GM19463 (cell line): ENCODE measurements around the gene LCOR.
"Not testable (repeated sequence)": the region's sequence is repeated elsewhere in the genome, so short reads cannot be mapped to it uniquely, and the experiment has no call there.

Experiments
- ATAC-seq: cut with Tn5 transposase; IDR thresholded peaks from one replicate; pipeline ENCODE4 v1.9.1; 2021; ENCODE audit warnings: mild to moderate bottlenecking, moderate library complexity; ENCODE audit not compliant: unreplicated experiment

The LCOR gene

DNA sequence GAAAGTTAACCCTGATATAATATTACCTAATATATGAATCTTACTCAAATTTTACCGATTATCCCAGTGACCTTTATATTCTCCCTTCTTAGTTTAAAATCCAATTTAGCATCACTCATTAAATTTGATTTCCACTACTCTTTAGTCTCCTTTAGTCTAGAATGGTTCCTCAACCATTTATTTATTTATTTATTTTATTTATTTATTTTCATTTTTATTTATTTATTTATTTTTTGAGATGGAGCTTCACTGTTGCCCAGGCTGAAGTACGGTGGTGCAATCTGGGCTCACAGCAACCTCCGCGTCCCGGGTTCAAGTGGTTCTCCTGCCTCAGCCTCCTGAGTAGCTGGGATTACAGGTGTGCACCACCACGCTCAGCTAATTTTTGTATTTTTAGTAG is 92.8 kb downstream of the LCOR start:
- ATAC-seq: no peak

DNA sequence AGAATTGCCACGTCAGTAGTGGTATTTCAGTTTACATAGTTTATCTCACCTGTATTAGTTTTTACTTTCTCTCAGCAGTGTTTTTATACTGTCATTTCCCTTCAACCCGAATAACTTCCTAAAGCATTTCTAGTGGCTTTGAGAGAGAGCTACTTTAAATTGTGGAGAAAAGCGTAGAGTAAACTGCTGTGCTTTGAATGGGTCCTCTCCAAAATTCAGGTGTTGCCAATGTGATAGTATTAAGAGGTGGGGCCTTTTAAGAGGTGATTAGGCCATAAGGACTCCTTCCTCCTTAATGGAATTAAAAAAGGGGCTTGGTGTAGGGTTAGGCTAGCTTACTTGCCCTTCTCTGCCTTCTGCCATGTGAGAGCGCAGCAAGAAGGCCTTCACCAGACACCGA is 98.4 kb downstream of the LCOR start:
- ATAC-seq: no peak

DNA sequence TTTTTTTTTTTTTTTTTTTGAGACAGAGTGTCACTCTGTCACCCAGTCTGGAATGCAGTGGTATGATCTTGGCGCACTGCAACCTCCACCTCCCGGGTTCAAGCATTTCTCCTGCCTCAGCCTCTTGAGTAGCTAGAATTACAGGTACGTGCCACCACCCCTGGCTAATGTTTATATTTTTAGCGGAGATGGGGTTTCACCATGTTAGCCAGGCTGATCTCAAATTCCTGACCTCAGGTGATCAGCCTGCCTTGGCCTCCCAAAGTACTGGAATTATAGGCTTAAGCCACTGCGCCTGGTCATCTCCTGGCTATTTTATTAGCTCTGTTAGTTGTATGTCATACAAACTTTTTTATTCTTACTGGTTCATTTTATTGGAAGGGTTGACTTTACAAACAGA is 103.0 kb downstream of the LCOR start:
- ATAC-seq: no peak

GRCh38 chr10:96935810-96936209 is 103.7 kb downstream of the LCOR start:
- ATAC-seq: no peak

DNA sequence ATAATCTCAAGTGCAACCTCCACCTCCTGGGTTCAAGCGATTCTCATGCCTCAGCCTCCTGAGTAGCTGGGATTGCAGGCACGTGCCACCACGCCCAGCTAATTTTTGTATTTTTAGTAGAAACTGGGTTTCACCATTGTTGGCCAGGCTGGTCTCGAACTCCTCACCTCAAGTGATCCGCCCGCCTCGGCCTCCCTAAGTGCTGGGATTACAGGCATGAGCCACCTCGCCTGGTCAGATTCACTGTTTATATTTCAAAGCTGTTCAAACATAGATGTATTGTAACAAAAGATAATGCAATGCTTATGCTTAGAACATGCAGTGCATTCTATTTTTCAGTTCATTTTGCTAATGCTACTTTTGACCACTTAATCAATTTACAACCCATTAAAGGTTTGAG is 111.1 kb downstream of the LCOR start:
- ATAC-seq: not testable (repeated sequence)

GRCh38 chr10:96947036-96947435 is 114.9 kb downstream of the LCOR start:
- ATAC-seq: no peak

- ATAC-seq: no peak
Measured at GRCh38 chr10:96949039-96949683, 117.1 kb downstream of the LCOR start.

DNA sequence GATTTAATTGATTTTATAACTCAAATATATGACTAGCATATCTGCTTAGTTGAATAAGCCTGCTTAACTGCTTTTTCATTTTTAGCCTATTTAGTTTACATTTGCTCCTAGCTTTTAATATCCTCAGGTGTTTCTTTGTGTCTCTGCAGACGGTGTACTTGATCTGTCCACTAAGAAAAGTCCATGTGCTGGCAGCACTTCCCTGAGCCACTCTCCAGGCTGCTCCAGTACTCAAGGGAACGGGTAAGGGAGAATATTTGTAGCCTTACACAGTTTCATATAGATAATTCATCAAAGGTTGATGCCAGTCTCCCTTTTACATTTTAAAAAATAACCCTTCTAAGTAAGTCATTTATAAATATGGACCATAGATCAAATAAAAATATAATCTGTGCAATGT is 119.9 kb downstream of the LCOR start:
- no peak for ATAC-seq

DNA sequence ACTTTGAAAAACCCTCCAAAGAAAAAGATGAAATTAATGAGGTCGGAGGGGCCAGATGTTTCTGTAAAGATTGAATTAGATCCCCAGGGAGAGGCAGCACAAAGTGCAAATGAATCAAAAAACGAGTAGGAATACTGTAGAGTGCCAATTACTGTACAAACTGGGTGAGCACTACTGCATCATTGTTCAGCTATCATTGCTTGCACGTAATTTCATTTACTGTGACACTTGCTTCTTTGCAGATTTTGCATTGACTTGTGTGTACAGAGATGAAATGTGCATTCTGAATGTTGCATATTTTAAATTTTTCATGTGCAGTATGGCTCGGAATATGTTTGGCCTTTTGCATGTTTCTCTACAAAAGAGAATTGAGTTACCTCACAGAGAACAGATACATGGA is 123.7 kb downstream of the LCOR start:
- no peak for ATAC-seq

- ATAC-seq: no peak
Measured at GRCh38 chr10:96958071-96958470, 126.0 kb downstream of the LCOR start.

- no peak for ATAC-seq
Measured at GRCh38 chr10:96959733-96960132, 127.6 kb downstream of the LCOR start.

DNA sequence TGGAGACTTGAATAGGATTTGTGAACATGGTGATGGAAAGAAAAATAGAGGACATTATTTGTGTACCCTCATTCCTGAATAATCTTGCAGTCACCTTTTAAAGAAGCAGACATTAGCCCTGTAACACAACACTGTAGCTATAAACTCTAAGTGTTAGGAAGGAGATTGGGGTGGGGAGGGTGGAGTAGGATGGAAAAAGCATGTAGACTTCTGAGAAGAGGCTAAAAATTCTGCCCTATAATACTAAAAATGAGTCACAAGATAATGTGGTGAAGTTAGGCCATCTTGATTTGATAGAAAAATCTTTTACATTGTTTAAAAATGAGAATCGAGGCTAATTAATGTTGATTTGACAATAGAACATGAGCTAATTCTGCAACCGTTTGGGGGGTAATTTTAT is 128.8 kb downstream of the LCOR start:
- no peak for ATAC-seq

DNA sequence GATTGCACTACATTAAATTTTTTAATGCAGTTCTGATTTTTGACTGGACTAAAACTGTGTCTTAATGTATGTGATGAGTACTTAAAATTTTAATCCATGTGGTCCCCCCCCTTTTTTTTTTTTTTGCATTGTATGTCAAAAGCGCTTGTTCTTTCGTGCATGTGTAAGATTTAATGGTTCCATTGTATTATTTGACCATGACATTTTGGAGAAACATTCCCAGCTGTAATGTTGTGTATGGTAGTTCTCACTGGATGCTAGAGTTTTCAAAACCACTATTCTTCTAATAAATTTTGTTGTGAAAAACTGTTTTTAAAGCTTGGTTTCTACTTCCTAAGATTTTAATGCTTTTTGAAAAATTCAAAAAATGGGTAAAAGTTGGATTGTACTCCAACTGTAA is 132.0 kb downstream of the LCOR start:
- ATAC-seq: no peak

- no peak for ATAC-seq
Measured at GRCh38 chr10:96967847-96968246, 135.7 kb downstream of the LCOR start.

DNA sequence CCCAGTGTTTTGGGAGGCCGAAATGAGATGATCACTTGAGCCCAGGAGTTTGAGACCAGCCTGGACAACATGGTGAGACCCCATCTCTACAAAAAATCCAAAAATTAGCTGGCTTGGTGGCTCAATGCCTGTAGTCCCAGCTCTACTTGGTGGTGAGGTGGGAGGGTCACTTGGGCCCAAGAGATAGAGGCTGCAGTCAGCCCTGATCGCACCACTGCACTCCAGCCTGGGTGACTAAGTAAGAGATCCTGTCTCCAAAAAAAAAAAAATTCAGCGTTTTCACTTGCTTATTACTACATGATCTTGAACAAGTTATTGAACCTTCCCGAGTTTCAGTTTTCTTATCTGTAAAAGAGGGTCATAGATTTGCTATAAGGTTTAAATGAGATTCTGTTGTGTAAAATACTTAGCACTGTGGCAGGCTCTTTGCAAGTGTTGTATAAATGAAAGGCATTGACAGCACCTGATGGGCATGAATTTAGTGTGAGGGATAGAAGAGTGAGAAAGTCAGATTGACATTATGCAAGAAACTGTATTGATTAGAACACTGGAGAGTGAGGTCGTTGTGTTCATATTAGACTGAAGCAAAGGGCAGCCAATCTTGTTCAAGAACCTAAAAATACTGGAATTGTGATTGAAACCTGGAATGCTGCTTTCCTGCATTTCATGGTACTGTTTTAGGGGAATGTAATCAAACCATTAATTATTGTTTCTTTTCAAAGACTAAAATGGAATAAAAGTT is 136.8 kb downstream of the LCOR start:
- ATAC-seq: no peak

- ATAC-seq: no peak
Measured at GRCh38 chr10:96971324-96971723, 139.2 kb downstream of the LCOR start.

DNA sequence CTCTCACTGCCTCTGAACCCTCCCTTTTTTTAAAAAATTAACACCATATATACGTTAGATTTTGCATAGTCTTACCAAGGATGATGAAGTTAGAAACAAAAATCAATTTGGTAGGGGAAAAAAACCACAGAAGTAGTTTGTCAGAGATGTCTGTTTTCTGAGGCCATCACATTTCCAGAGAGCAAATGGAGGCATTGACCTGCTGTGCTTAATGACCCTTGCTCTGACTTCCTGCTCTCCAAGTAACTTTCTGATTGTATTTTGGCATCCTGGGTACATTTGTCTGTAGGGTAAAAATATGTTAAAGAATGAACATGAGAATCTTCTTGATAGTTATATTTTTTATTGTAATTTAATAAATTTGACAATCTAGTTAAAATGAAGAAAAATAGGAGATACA is 140.2 kb downstream of the LCOR start:
- no peak for ATAC-seq

DNA sequence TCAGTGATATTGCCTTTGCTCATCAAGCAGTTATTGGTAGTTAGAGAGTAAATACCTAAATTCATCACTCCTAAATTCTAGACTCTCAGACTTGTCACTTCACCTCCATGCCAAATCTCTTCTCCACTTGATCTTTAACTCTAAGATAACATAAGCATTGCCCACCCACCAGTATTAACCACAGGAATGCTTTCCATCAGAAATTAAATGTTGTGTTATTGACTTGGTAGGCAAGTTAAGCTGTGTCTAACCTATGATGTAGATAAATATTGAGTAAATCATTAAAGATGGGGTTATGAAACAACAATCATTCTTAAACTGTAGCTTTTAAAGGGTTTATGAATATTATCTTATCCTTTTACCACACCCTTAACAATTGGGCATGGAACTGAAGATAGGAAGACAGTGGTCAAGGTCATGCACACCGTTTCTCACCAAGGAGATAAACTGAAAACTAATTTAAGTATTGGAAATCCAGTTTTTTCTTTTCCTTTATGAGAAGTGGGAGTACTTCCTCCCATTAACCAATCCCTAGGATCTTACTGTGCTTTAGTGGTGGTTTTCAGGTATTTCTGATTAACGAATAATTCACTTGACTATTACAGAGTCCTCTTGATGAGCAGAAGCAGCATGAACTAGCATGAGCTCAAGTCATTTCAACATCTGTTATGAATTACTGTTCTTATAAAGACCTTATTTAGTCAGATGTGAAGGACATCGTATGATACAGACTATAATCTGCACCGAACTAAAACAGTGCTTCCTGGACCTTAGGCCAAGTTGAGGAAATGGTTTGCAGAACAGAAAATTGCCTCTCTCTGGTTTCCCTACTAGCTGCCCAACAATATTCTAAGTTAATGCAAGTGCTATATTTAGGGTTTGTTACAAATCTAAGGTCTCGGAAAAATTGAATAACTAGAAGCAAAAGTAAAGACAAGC is 142.0 kb downstream of the LCOR start:
- no peak for ATAC-seq

DNA sequence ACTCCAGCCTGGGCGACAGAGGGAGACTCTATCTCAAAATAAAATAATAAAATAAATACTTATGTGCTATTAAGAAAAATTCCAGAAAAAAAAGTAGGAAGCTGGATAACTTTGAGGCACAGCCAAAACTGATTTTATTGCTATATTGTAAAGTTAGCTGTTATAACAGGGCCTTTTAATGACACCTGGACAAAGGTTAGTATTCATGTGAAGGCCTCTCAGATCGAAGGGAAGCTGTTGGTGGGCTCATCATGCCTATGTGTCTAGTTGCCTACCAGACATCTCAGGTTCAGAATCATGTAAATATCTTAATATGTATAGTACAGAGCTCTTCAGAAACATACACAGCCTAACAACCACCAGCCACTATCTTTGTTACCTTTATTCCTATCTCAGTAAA is 143.0 kb downstream of the LCOR start:
- no peak for ATAC-seq

DNA sequence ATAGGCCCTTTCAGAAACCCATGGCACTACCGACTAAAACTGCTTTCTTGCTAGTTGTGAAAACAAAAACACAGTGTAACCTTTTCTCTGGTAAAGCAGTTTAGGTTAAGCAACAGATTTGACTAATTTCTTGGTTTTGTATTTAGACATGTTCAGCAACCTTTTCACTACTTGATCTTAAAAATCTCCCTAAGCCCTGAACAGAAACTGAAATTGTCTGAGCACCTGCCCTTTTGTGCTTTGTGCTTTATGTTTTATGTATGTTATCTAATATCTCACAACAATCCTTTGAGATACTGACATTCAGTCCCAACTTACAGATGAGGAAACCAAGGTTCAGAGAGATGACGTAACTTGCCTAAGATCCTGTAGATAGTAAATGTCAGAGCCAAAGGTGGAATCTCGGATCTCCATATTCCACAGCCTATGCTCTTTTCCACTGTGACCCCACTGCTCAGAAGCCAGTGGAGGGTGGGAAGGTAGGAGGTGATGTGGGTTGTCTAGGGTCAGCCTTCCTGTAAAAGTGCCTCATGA is 146.6 kb downstream of the LCOR start:
- ATAC-seq: peak; percentile 78

DNA sequence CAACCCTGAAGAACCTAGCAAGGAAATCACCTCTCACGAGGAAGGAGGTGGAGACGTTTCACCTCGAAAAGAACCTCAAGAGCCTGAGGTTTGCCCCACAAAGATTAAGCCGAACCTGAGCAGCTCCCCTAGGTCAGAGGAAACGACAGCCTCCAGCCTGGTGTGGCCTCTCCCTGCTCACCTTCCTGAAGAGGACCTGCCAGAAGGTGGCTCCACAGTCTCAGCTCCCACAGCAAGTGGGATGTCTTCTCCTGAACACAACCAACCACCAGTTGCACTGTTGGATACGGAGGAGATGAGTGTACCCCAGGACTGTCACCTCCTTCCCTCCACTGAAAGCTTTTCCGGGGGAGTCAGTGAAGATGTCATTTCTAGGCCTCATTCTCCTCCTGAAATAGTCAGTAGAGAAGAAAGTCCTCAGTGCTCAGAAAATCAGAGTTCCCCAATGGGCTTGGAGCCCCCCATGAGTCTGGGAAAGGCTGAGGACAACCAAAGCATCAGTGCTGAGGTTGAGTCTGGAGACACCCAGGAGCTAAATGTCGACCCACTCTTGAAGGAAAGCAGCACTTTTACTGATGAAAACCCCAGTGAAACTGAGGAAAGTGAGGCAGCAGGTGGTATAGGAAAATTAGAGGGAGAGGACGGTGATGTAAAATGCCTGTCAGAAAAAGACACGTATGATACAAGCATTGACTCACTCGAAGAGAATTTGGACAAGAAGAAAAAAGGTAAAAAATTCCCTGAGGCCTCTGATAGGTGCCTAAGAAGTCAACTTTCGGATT is 150.2 kb downstream of the LCOR start:
- no peak for ATAC-seq
